A673 (cell line): Measurements from ENCODE around the gene TTLL12.

Experiments
- EZH2 ChIP-seq: fragments of 200-600 bp; sonication (generic); IDR thresholded peaks from 2 replicates; pipeline ENCODE4 v1.6.1; 2017; ENCODE audit warnings: borderline replicate concordance, low read depth, mild to moderate bottlenecking, mixed read lengths, antibody characterized with exemption, low read length; ENCODE audit not compliant: poor library complexity, severe bottlenecking
- TF ChIP-seq, protein P1 (sequence below): fragments of 300-800, 200-600 bp; sonication (generic); conservative IDR thresholded peaks from 2 replicates; pipeline ENCODE4 v1.5.1; 2017; ENCODE audit warnings: low read depth, mild to moderate bottlenecking, antibody characterized with exemption, low read length, moderate library complexity, mixed read lengths

- TF ChIP-seq, protein P1, sequence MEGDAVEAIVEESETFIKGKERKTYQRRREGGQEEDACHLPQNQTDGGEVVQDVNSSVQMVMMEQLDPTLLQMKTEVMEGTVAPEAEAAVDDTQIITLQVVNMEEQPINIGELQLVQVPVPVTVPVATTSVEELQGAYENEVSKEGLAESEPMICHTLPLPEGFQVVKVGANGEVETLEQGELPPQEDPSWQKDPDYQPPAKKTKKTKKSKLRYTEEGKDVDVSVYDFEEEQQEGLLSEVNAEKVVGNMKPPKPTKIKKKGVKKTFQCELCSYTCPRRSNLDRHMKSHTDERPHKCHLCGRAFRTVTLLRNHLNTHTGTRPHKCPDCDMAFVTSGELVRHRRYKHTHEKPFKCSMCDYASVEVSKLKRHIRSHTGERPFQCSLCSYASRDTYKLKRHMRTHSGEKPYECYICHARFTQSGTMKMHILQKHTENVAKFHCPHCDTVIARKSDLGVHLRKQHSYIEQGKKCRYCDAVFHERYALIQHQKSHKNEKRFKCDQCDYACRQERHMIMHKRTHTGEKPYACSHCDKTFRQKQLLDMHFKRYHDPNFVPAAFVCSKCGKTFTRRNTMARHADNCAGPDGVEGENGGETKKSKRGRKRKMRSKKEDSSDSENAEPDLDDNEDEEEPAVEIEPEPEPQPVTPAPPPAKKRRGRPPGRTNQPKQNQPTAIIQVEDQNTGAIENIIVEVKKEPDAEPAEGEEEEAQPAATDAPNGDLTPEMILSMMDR, result no peak
- TF ChIP-seq EZH2, result no peak
Measured at GRCh38 chr22:43118953-43119458, 67.9 kb downstream of the TTLL12 start.
